Spinal cord (tissue), 10 donors: Measurements from ENCODE around the gene TMEM164. TPM values are rescaled to one million over a fixed set of nuclear protein-coding genes. Genes with fewer than 3 reads are reported as not detected.

Experiments
- DNase-seq, 6 donors: peaks; one replicate each; pipeline versions ENCODE4 v3.0.0 to v3.0.0-alpha.2; 2013 to 2015; ENCODE audit warnings: low spot score in 6 of 6, low read depth in 4 of 6
- H3K27ac ChIP-seq: one replicate; pipeline ENCODE4 v1.5.1; 2013; ENCODE audit warnings: low read depth, low read length, control low read depth
- H3K27me3 ChIP-seq: one replicate; pipeline ENCODE4 v1.6.1; 2013; ENCODE audit warnings: low read length; ENCODE audit not compliant: control insufficient read depth, insufficient read depth
- H3K36me3 ChIP-seq: one replicate; pipeline ENCODE4 v1.6.1; 2013; ENCODE audit warnings: low read length; ENCODE audit not compliant: control insufficient read depth, insufficient read depth
- H3K4me1 ChIP-seq: one replicate; pipeline ENCODE4 v1.6.1; 2013; ENCODE audit warnings: low read length; ENCODE audit not compliant: control insufficient read depth, insufficient read depth
- H3K4me3 ChIP-seq: one replicate; pipeline ENCODE4 v1.5.1; 2013; ENCODE audit warnings: low read depth, low read length, control low read depth
- H3K9me3 ChIP-seq: one replicate; pipeline ENCODE4 v1.6.1; 2013; ENCODE audit warnings: low read length; ENCODE audit not compliant: control insufficient read depth, insufficient read depth
- WGBS: methylation state at CpG from one replicate; pipeline ENCODE4 v1.1.5; 2013; ENCODE audit warnings: missing lambda C conversion rate; ENCODE audit not compliant: insufficient coverage; 5-methylcytosine and 5-hydroxymethylcytosine counted together
- polyA plus RNA-seq, 2 donors: library from polyadenylated mRNA; unstranded; fragments of 120-200 nt; gene quantifications; one replicate each; pipeline ENCODE4 v1.2.1, GENCODE V29; 2013; ENCODE audit not compliant: insufficient read length in 2 of 2
- small RNA-seq: library from RNA; depleted of rRNA; stranded (forward); fragments of <200 nt; gene quantifications from one replicate; pipeline ENCODE3, GENCODE V24; 2014; ENCODE audit warnings: low replicate concordance
- total RNA-seq, 2 donors: library from RNA; depleted of rRNA in 1 of 2; stranded (reverse); fragments of 120-200 nt in 1 of 2; fragments of >200 nt in 1 of 2; gene quantifications; one replicate each; pipeline versions ENCODE4 v1.2.3 to v1.2.4, GENCODE V29; 2013 to 2014
- donor health status: healthy.

Gene TMEM164
- total and polyA plus RNA-seq, 4 donors = 16.2 to 21.9 (median 20.2) TPM

DNA sequence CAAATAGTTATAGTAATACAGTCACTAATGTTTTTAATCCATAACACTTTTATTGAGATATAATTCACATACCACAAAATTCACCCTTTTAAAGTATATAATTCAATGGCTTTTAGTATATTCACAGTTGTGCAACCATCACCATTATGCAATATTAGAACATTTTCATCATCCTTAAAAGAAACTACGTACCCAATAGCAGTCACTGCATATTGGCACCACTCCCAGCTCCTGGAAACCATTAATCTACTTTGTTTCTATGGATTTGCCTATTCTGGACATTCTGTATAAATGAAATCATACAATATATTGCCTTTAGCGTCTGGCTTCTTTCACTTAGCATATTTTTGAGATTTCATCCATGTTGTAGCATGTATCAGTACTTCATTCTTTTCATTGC, 215.7 kb downstream of the TMEM164 start:
- no peak for DNase-seq
- Histone ChIP-seq H3K36me3 (no peaks in the 10 kb centered on the region), H3K27ac (no peak overlapping the region), H3K9me3 (no peaks in the 10 kb centered on the region), H3K4me1 (no peaks in the 10 kb centered on the region), H3K4me3 (no peak overlapping the region), H3K27me3 (no peaks in the 10 kb centered on the region)
- WGBS = no CpG with 5 or more reads among the region's 2 CpGs

DNA sequence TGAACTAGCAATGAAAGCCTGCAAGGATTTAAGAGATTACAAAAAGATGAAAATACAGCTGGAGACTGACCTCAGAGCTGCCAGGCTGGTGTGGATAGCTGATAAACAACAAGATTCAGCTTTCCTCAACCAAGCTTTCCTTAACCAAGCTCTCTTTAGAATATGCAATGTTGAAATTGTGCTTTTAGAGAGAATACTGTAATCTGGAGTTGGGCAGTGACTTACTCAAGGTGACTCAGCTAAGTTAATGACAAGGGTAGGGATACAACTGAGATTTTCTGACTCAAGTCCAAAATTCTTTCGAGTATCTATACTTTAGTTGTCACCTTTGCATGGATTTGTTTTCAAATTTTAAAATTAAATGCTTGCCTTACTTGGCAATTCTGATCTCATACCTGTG, 217.0 kb downstream of the TMEM164 start:
- Histone ChIP-seq H3K9me3 (no peaks in the 10 kb centered on the region), H3K4me1 (no peaks in the 10 kb centered on the region), H3K36me3 (no peaks in the 10 kb centered on the region), H3K27me3 (no peaks in the 10 kb centered on the region), H3K4me3 (no peak overlapping the region), H3K27ac (no peak overlapping the region)
- no CpG with 5 or more reads among the region's 1 CpG for whole genome bisulfite sequencing
- no peak for DNase-seq

DNA sequence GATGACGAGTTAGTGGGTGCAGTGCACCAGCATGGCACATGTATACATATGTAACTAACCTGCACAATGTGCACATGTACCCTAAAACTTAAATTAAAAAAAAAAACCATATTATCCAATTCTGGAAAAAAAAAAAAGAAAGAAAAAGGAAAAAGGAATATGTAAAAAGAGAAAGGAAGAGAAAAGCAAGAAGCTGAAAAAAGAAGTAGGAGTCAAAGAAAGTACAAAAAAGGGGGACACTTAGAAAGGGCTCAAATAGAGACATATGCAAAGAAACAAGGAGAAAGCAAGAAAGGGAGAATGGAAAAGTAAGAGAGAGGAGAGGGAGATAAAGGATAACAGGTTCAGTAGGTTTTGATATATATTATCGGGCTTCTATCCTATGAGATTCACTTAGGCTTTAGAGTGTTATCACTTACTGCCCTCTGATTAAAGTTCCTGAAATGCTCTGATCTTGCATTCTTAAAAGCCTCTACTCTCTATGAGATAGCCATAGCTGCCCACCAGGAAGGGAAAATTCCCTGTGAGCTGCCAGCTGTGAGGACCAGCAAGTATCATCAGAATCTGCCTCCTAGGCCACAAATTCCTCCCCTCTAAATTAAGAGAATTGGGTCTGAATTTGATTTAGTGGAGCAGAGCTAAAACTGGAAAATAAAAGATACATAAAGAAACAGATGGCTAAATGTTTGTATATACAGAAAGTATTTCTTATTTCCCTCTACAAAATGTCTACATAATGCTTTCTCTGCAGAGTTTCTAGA, 219.8 kb downstream of the TMEM164 start:
- no peak overlapping the region for H3K27ac ChIP-seq
- H3K27me3 ChIP-seq = peaks cover 4% of the 10 kb centered on the region
- H3K4me1 ChIP-seq = no peaks in the 10 kb centered on the region
- no peaks in the 10 kb centered on the region for H3K9me3 ChIP-seq
- H3K36me3 ChIP-seq = no peaks in the 10 kb centered on the region
- WGBS = no CpG with 5 or more reads among the region's 2 CpGs
- no peak overlapping the region for H3K4me3 ChIP-seq
- no peak for DNase-seq

DNA sequence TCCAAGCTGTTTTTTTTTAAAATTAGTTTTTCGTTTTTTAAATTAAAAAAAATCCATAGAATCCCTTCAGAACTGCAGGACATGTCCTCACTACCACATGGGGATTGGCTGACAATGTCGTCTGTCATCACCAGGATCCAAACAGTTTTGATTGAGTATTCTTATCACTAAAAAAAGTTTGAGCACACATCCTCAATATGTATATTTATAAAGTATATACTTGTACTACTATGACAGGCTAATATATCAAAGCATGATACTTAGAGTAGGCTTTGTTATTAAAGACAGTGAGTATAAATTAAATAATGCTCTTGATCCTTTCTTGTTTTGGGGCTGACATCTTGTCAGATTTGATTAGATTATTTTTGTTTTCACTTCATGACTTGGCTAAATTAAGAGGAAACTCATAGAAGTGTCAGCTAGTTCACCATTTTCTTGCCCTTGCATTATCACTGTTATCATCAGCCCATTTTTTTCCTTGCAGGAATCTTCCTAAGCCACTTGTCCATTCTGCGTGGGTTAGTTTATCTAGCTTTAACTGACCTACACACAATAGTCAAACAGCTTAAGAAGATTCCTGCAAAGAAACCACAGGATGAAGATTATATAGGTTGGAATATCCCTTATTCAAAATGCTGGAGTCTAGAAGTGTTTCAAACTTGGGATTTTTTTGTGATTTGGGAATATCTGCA, 222.2 kb downstream of the TMEM164 start:
- no peak overlapping the region for H3K27ac ChIP-seq
- DNase-seq = no peak
- no peaks in the 10 kb centered on the region for H3K9me3 ChIP-seq
- no peaks in the 10 kb centered on the region for H3K36me3 ChIP-seq
- H3K4me3 ChIP-seq = no peak overlapping the region
- no CpG with 5 or more reads among the region's 3 CpGs for WGBS
- peaks cover 7% of the 10 kb centered on the region for H3K27me3 ChIP-seq
- H3K4me1 ChIP-seq = no peaks in the 10 kb centered on the region

DNA sequence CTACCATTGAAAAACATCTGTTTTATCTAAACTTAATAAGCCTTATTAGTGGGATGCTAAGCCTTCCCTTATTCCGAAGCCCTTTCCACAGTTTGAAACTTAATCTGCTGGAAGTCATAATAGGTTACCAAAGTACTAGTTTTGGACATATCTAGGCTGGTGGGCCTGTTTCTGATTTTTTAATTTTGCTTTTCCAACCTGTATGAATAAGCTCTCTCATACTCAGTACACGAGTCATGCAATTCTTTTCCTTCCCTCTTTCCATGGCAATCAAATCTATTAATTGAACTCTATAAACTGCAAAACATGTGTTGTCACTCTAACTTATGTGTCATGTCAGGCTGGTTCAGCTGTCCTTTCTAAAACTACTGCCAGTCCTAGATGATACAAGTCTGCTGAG, 224.0 kb downstream of the TMEM164 start:
- H3K27ac ChIP-seq = no peak overlapping the region
- no peaks in the 10 kb centered on the region for H3K4me1 ChIP-seq
- DNase-seq = no peak
- H3K4me3 ChIP-seq = no peak overlapping the region
- 100% methylated on average over 1 of the region's 2 CpGs for WGBS
- peaks cover 7% of the 10 kb centered on the region for H3K27me3 ChIP-seq
- H3K36me3 ChIP-seq = no peaks in the 10 kb centered on the region
- H3K9me3 ChIP-seq = no peaks in the 10 kb centered on the region

Small RNAs within 50 kb of the gene (small RNA-seq; reads per million reads assigned to genes)
- gene MIR3978 (not detected), gene MIR652 (40.4 reads per million, percentile 97 among the genes with 10 or more reads in this experiment), gene SNORD96B (0.99 reads per million, percentile 78 among the genes with 10 or more reads in this experiment)
